Ovary (tissue), 9 donors: Measurements from ENCODE around the gene OPCML. TPM values are rescaled to one million over a fixed set of nuclear protein-coding genes. Genes with fewer than 3 reads are reported as not detected.

ENCODE experiments used
- DNase-seq, 5 donors: peaks; one replicate each; pipeline ENCODE4 v3.0.0-alpha.2; 2019 to 2020
- H3K27ac ChIP-seq, 2 donors: fragments of 200-600 bp; one replicate each; pipeline versions ENCODE4 v1.5.1 to v1.8.0; 2019 to 2022
- H3K27me3 ChIP-seq: fragments of 200-600 bp; one replicate; pipeline ENCODE4 v1.8.0; 2022
- H3K36me3 ChIP-seq: fragments of 200-600 bp; sonication (generic); one replicate; pipeline ENCODE4 v1.5.1; 2019
- H3K4me1 ChIP-seq: one replicate; pipeline ENCODE4 v1.8.1; 2013; ENCODE audit warnings: mild to moderate bottlenecking, moderate library complexity; ENCODE audit not compliant: insufficient read depth
- H3K4me3 ChIP-seq: fragments of 200-600 bp; sonication (generic); one replicate; pipeline ENCODE4 v1.5.1; 2017
- H3K9me3 ChIP-seq, 2 donors: fragments of 200-600 bp in 1 of 2; sonication (generic) in 1 of 2; one replicate each; pipeline versions ENCODE4 v1.5.1 to v1.8.1; 2013 to 2019; ENCODE audit warnings: mild to moderate bottlenecking in 1 of 2, moderate library complexity in 1 of 2
- CTCF ChIP-seq, 3 donors: fragments of 450-650 bp in 2 of 3; fragments of 200-600 bp in 1 of 3; IDR thresholded peaks; one replicate each; pipeline versions ENCODE4 v1.5.1 to v1.8.0; 2016 to 2022; ENCODE audit warnings: antibody characterized with exemption in 3 of 3, mild to moderate bottlenecking in 1 of 3
- EP300 ChIP-seq: sonication (generic); formaldehyde crosslinking; IDR thresholded peaks from one replicate; pipeline ENCODE4 v1.6.1; 2017; ENCODE audit warnings: antibody characterized with exemption
- POLR2A ChIP-seq: fragments of 450-650 bp; IDR thresholded peaks from one replicate; pipeline ENCODE4 v1.6.1; 2017; ENCODE audit warnings: antibody characterized with exemption, mild to moderate bottlenecking, moderate library complexity
- WGBS, 3 donors: extraction: QIAGEN DNeasy Blood & Tissue Kit in 1 of 3; methylation state at CpG; one replicate each; pipeline versions ENCODE4 v1.1.5 to v1.1.7; 2013 to 2017; 5-methylcytosine and 5-hydroxymethylcytosine counted together
- intact Hi-C, 4 donors: fragments of 100-400 bp; cut with DNase I; formaldehyde crosslinking; loops; one replicate each; pipeline versions ENCODE4 v1.11.0 to v1.15.1; 2022 to 2023
- polyA plus RNA-seq, 2 donors: library from polyadenylated mRNA; stranded (reverse); fragments of 200-250 nt in 1 of 2; fragments of 350-450 nt in 1 of 2; fragmentation: Illumina TruSeq in 1 of 2; extraction: RNeasy Lipid Tissue Mini Kit (QIAGEN cat#74804) in 1 of 2; gene quantifications; one replicate each; pipeline ENCODE4 v1.2.3, GENCODE V29; 2013 to 2014
- total RNA-seq, 7 donors: library from RNA; depleted of rRNA in 2 of 7; stranded (reverse); fragments of >200 nt in 2 of 7; fragmentation: NEBNext Ultra II Directional in 3 of 7; extraction: Animal tissue kit (Norgen Biotek cat#: 25700) in 3 of 7; gene quantifications; one replicate each; pipeline versions ENCODE4 v1.1.0 to v1.2.4, GENCODE V29; 2016 to 2023
- donor health status: DM: no; HTN: no; CAD: no; lungs with moderate emphysema.
- donor health status: DM: no; HTN: no; CAD: no.
- donor health status: Bipolar disorder and iron deficiency.
- donor health status: DM: yes; HTN: yes; CAD: no.
- donor health status: DM: no; HTN: no; CAD: no.
- donor health status: DM: yes; HTN: yes; CAD: no.

OPCML gene
- total and polyA plus RNA-seq, 9 donors: under 0.01 to 2.8 (median 0.32) TPM; not detected in 2

GRCh38 chr11:132734217-132734616 is 798.1 kb downstream of the OPCML start:
- no peaks in the 10 kb centered on the region for H3K36me3 ChIP-seq
- no peaks in the 10 kb centered on the region for H3K27me3 ChIP-seq
- DNase-seq: no peak
- H3K9me3 ChIP-seq: no peaks in the 10 kb centered on the region
- H3K27ac ChIP-seq: no peak overlapping the region
- intact Hi-C loops: no loop called here
- no peak overlapping the region for H3K4me3 ChIP-seq
- TF ChIP-seq CTCF (IDR thresholded peaks at IDR 0.05): no peak
- no peak for TF ChIP-seq EP300
- TF ChIP-seq POLR2A: no peak
- H3K4me1 ChIP-seq: no peaks in the 10 kb centered on the region
- 54 to 65% (median 55%) methylated on average over 2 of the region's 2 CpGs for WGBS, 3 donors

GRCh38 chr11:132728026-132728425 is 804.3 kb downstream of the OPCML start:
- Histone ChIP-seq H3K4me1 (no peaks in the 10 kb centered on the region), H3K4me3 (no peak overlapping the region), H3K27ac (no peak overlapping the region), H3K36me3 (no peaks in the 10 kb centered on the region), H3K27me3 (no peaks in the 10 kb centered on the region), H3K9me3 (no peaks in the 10 kb centered on the region)
- WGBS, 3 donors: 65 to 71% (median 69%) methylated on average over 14 of the region's 14 CpGs
- no peak for DNase-seq
- intact Hi-C loops: no loop called here
- TF ChIP-seq POLR2A: no peak
- TF ChIP-seq CTCF (IDR thresholded peaks at IDR 0.05): no peak
- no peak for TF ChIP-seq EP300

- no peak overlapping the region for H3K4me3 ChIP-seq
- 68 to 83% (median 70%) methylated on average over 5 of the region's 5 CpGs for WGBS, 3 donors
- intact Hi-C loops: no loop called here
- no peaks in the 10 kb centered on the region for H3K27me3 ChIP-seq
- TF ChIP-seq CTCF (IDR thresholded peaks at IDR 0.05) (no peak), POLR2A (no peak), EP300 (no peak)
- H3K9me3 ChIP-seq: no peaks in the 10 kb centered on the region
- H3K36me3 ChIP-seq: no peaks in the 10 kb centered on the region
- H3K4me1 ChIP-seq: no peaks in the 10 kb centered on the region
- H3K27ac ChIP-seq: no peak overlapping the region
- DNase-seq: no peak
Observed at GRCh38 chr11:132721526-132721925, 810.8 kb downstream of the OPCML start.

GRCh38 chr11:132719684-132720083 is 812.6 kb downstream of the OPCML start:
- no peak overlapping the region for H3K27ac ChIP-seq
- H3K36me3 ChIP-seq: no peaks in the 10 kb centered on the region
- intact Hi-C loops: no loop called here
- H3K27me3 ChIP-seq: no peaks in the 10 kb centered on the region
- no peak for DNase-seq
- WGBS, 3 donors: 74 to 85% (median 81%) methylated on average over 4 of the region's 4 CpGs
- no peaks in the 10 kb centered on the region for H3K9me3 ChIP-seq
- H3K4me1 ChIP-seq: no peaks in the 10 kb centered on the region
- no peak overlapping the region for H3K4me3 ChIP-seq
- no peak for TF ChIP-seq EP300
- no peak for TF ChIP-seq POLR2A
- no peak for TF ChIP-seq CTCF (IDR thresholded peaks at IDR 0.05)
